H9 (cell line): Measurements from ENCODE around the gene POLN. TPM values are rescaled to one million over a fixed set of nuclear protein-coding genes. Genes with fewer than 3 reads are reported as not detected.

Experiments
- DNase-seq: peaks from one replicate; pipeline ENCODE4 v3.0.0-alpha.2; 2017
- H2AFZ ChIP-seq: one replicate; pipeline ENCODE4 v1.6.1; 2013; ENCODE audit warnings: mild to moderate bottlenecking, low read length, control low read depth, moderate library complexity
- H2AK5ac ChIP-seq: 2 replicates; pipeline ENCODE4 v1.6.1; 2013; ENCODE audit warnings: low read length, control low read depth, mixed read lengths; ENCODE audit not compliant: insufficient read length
- H2BK120ac ChIP-seq: one replicate; pipeline ENCODE4 v1.6.1; 2013; ENCODE audit warnings: low read depth, mild to moderate bottlenecking, low read length, control low read depth, inconsistent platforms; ENCODE audit not compliant: poor library complexity, severe bottlenecking
- H2BK12ac ChIP-seq: 2 replicates; pipeline ENCODE4 v1.6.1; 2013; ENCODE audit warnings: low read length, control low read depth, mixed read lengths, low read depth; ENCODE audit not compliant: insufficient read length
- H2BK15ac ChIP-seq: 2 replicates; pipeline ENCODE4 v1.6.1; 2013; ENCODE audit warnings: low read depth, low read length, control low read depth
- H2BK20ac ChIP-seq: one replicate; pipeline ENCODE4 v1.6.1; 2013; ENCODE audit warnings: low read depth, mild to moderate bottlenecking, low read length, control low read depth, inconsistent platforms; ENCODE audit not compliant: poor library complexity, severe bottlenecking
- H2BK5ac ChIP-seq: 2 replicates; pipeline ENCODE4 v1.6.1; 2013; ENCODE audit warnings: low read length, control low read depth, mixed read lengths; ENCODE audit not compliant: insufficient read length
- H3K14ac ChIP-seq: 2 replicates; pipeline ENCODE4 v1.6.1; 2013; ENCODE audit warnings: low read length, control low read depth; ENCODE audit not compliant: insufficient read depth
- H3K18ac ChIP-seq: 2 replicates; pipeline ENCODE4 v1.6.1; 2013; ENCODE audit warnings: low read depth, mild to moderate bottlenecking, mixed read lengths, low read length, control low read depth; ENCODE audit not compliant: insufficient read length
- H3K23ac ChIP-seq: 2 replicates; pipeline ENCODE4 v1.6.1; 2013; ENCODE audit warnings: low read length, control low read depth, mixed read lengths, low read depth; ENCODE audit not compliant: insufficient read length
- H3K23me2 ChIP-seq: 2 replicates; pipeline ENCODE4 v1.6.1; 2013; ENCODE audit warnings: low read depth, mild to moderate bottlenecking, mixed read lengths, low read length, control low read depth; ENCODE audit not compliant: insufficient read length, poor library complexity, severe bottlenecking
- H3K27ac ChIP-seq: 2 replicates; pipeline ENCODE4 v1.5.1; 2013; ENCODE audit warnings: low read length, control low read depth, mixed read lengths, low read depth; ENCODE audit not compliant: insufficient read length
- H3K27me3 ChIP-seq: 2 replicates; pipeline ENCODE4 v1.6.1; 2013; ENCODE audit warnings: low read length, control low read depth, inconsistent platforms; ENCODE audit not compliant: insufficient read depth
- H3K4ac ChIP-seq: 2 replicates; pipeline ENCODE4 v1.6.1; 2013; ENCODE audit warnings: low read depth, mild to moderate bottlenecking, control low read depth, inconsistent platforms, low read length, moderate library complexity
- H3K4me1 ChIP-seq: 2 replicates; pipeline ENCODE4 v1.6.1; 2013; ENCODE audit warnings: low read length, control low read depth, inconsistent platforms; ENCODE audit not compliant: insufficient read depth
- H3K4me2 ChIP-seq: 2 replicates; pipeline ENCODE4 v1.6.1; 2013; ENCODE audit warnings: low read length, control low read depth, mixed read lengths; ENCODE audit not compliant: insufficient read length, insufficient read depth
- H3K56ac ChIP-seq: 2 replicates; pipeline ENCODE4 v1.6.1; 2013; ENCODE audit warnings: low read depth, mild to moderate bottlenecking, mixed read lengths, low read length, control low read depth; ENCODE audit not compliant: insufficient read length
- H3K79me1 ChIP-seq: 2 replicates; pipeline ENCODE4 v1.6.1; 2013; ENCODE audit warnings: low read depth, mild to moderate bottlenecking, moderate library complexity, low read length, control low read depth, inconsistent platforms; ENCODE audit not compliant: insufficient read depth, poor library complexity, severe bottlenecking
- H3K79me2 ChIP-seq: 2 replicates; pipeline ENCODE4 v1.6.1; 2013; ENCODE audit warnings: low read length, control low read depth, inconsistent platforms; ENCODE audit not compliant: insufficient read depth
- H3K9ac ChIP-seq: 2 replicates; pipeline ENCODE4 v1.6.1; 2013; ENCODE audit warnings: low read length, control low read depth, mixed read lengths; ENCODE audit not compliant: insufficient read length; ENCODE audit errors: extremely low read depth
- H3K9me3 ChIP-seq: one replicate; pipeline ENCODE4 v1.6.1; 2013; ENCODE audit warnings: low read depth, low read length, inconsistent platforms; ENCODE audit not compliant: control insufficient read depth
- H3T11ph ChIP-seq: one replicate; pipeline ENCODE4 v1.6.1; 2013; ENCODE audit warnings: mild to moderate bottlenecking, low read length, control low read depth, inconsistent platforms
- H4K20me1 ChIP-seq: one replicate; pipeline ENCODE4 v1.6.1; 2013; ENCODE audit not compliant: control insufficient read depth, insufficient read length, insufficient read depth
- H4K5ac ChIP-seq: 2 replicates; pipeline ENCODE4 v1.6.1; 2013; ENCODE audit warnings: low read depth, mild to moderate bottlenecking, mixed read lengths, low read length, control low read depth; ENCODE audit not compliant: insufficient read length
- H4K8ac ChIP-seq: replicated peaks from 2 replicates; pipeline ENCODE4 v1.6.1; 2013; ENCODE audit warnings: low read length, control low read depth, mixed read lengths, low read depth; ENCODE audit not compliant: insufficient read length
- H4K91ac ChIP-seq: 2 replicates; pipeline ENCODE4 v1.6.1; 2013; ENCODE audit warnings: low read depth, mild to moderate bottlenecking, moderate library complexity, mixed read lengths, low read length, control low read depth; ENCODE audit not compliant: insufficient read length
- H3K27ac Mint-ChIP-seq, 3 experiments: 2 replicates in 2 of 3; 3 replicates in 1 of 3; pipeline ENCODE4 v1.8.0; 2020 to 2021; ENCODE audit warnings: mixed read lengths in 3 of 3, mild to moderate bottlenecking in 1 of 3, moderate library complexity in 1 of 3
- H3K27me3 Mint-ChIP-seq: 2 replicates; pipeline ENCODE4 v1.8.0; 2021; ENCODE audit warnings: low read depth, mild to moderate bottlenecking, moderate library complexity, mixed read lengths
- H3K36me3 Mint-ChIP-seq, 3 experiments: 2 replicates in 2 of 3; 3 replicates in 1 of 3; pipeline ENCODE4 v1.8.0; 2020 to 2021; ENCODE audit warnings: low read depth in 3 of 3, mixed read lengths in 3 of 3; ENCODE audit not compliant: insufficient read depth in 1 of 3
- H3K4me1 Mint-ChIP-seq, 2 experiments: 2 replicates each; pipeline ENCODE4 v1.8.0; 2020; ENCODE audit warnings: mixed read lengths in 2 of 2
- H3K4me3 Mint-ChIP-seq, 2 experiments: 2 replicates in 1 of 2; 3 replicates in 1 of 2; pipeline ENCODE4 v1.8.0; 2020 to 2021; ENCODE audit warnings: mild to moderate bottlenecking in 2 of 2, mixed read lengths in 2 of 2, moderate library complexity in 1 of 2
- H3K9me3 Mint-ChIP-seq, 2 experiments: 2 replicates in 1 of 2; 3 replicates in 1 of 2; pipeline ENCODE4 v1.8.0; 2020; ENCODE audit warnings: mild to moderate bottlenecking in 2 of 2, mixed read lengths in 2 of 2, moderate library complexity in 1 of 2
- CTCF ChIP-seq: fragments of 200-600 bp; sonication (generic); conservative IDR thresholded peaks from 3 replicates; pipeline ENCODE4 v1.8.0; 2021; ENCODE audit warnings: antibody characterized with exemption, mild to moderate bottlenecking
- WGBS: extraction: QIAGEN DNeasy Blood & Tissue Kit; methylation state at CpG from one replicate; pipeline ENCODE4 v1.1.7; 2013; ENCODE audit warnings: missing lambda C conversion rate, low lambda C conversion rate, mixed read lengths; ENCODE audit not compliant: insufficient read length; ENCODE audit errors: extremely low coverage; 5-methylcytosine and 5-hydroxymethylcytosine counted together
- total RNA-seq: library from RNA; stranded (reverse); gene quantifications from 2 replicates; pipeline ENCODE4 v1.2.1, GENCODE V29; 2021

POLN gene
- total RNA-seq, 1 experiment from 2014 or later: 0.74 TPM

GRCh38 chr4:2218436-2218835 lies 23.5 kb downstream of the POLN start:
- no CpG with 5 or more reads among the region's 1 CpG for WGBS
- no peaks in the 10 kb centered on the region for H3K27me3 ChIP-seq
- H3K27me3 Mint-ChIP-seq: no peaks in the 10 kb centered on the region; the same call in 1 of the 2 replicates
- no peak overlapping the region for H2BK120ac ChIP-seq
- H3K14ac ChIP-seq: no peak overlapping the region
- H3K9me3 ChIP-seq: no peaks in the 10 kb centered on the region
- no peak overlapping the region for H2BK12ac ChIP-seq
- H3K27ac Mint-ChIP-seq: no peak overlapping the region
- H3K27ac ChIP-seq: no peak overlapping the region
- H3K79me2 ChIP-seq: no peaks in the 10 kb centered on the region
- H3K23ac ChIP-seq: no peak overlapping the region
- no peak overlapping the region for H3T11ph ChIP-seq
- no peak overlapping the region for H2BK5ac ChIP-seq
- no peak overlapping the region for H2AK5ac ChIP-seq
- H3K23me2 ChIP-seq: no peaks in the 10 kb centered on the region
- no peaks in the 10 kb centered on the region for H4K20me1 ChIP-seq
- no peak overlapping the region for H3K4me3 Mint-ChIP-seq
- no peak overlapping the region for H4K8ac ChIP-seq
- H2AFZ ChIP-seq: no peak overlapping the region
- no peaks in the 10 kb centered on the region for H3K79me1 ChIP-seq
- no peak for DNase-seq
- no peak overlapping the region for H2BK20ac ChIP-seq
- no peak overlapping the region for H3K9ac ChIP-seq
- H3K36me3 Mint-ChIP-seq: peaks cover 0 to 1% (median 0%) of the 10 kb centered on the region in 3 experiments; a peak in 1 of 7 replicates
- no peak for TF ChIP-seq CTCF
- H3K18ac ChIP-seq: no peak overlapping the region
- H3K4me1 Mint-ChIP-seq: peaks cover 50 to 52% of the 10 kb centered on the region in 2 experiments
- H3K4ac ChIP-seq: no peak overlapping the region
- no peaks in the 10 kb centered on the region for H3K9me3 Mint-ChIP-seq
- H2BK15ac ChIP-seq: no peak overlapping the region
- H4K5ac ChIP-seq: no peak overlapping the region
- no peak overlapping the region for H3K56ac ChIP-seq
- no peak overlapping the region for H4K91ac ChIP-seq
- H3K4me2 ChIP-seq: no peak overlapping the region
- peaks cover 22% of the 10 kb centered on the region for H3K4me1 ChIP-seq
